ENCODE data around the gene RGS19. TPM values are rescaled to one million over a fixed set of nuclear protein-coding genes. Genes with fewer than 3 reads are reported as not detected.

RGS19 gene
- total and polyA plus RNA-seq, 5 donors: 5.8 to 9.1 (median 8.0) TPM

GRCh38 chr20:64100946-64101688 is 21.8 kb upstream of the RGS19 start:
- 88% methylated on average over 9 of the region's 9 CpGs for WGBS

GRCh38 chr20:64100566-64100888 is 21.2 kb upstream of the RGS19 start:
- H3K9me3 ChIP-seq (ENCODE audit: control insufficient read depth, low read length): no peaks in the 10 kb centered on the region
- WGBS: 76% methylated on average over 4 of the region's 4 CpGs
- no peak overlapping the region for H3K27ac ChIP-seq (ENCODE audit: low read length)
- ATAC-seq: no peak
- no peaks in the 10 kb centered on the region for H3K27me3 ChIP-seq (ENCODE audit: control insufficient read depth, insufficient read depth)
- intact Hi-C loops (cut with DNase I): no loop called here
- H3K4me1 ChIP-seq (ENCODE audit: control insufficient read depth, insufficient read depth, low read length): no peaks in the 10 kb centered on the region
- H3K4me3 ChIP-seq (ENCODE audit: low read length): no peak overlapping the region
- DNase-seq: peak in 1 of 3 donors; percentile 12

More at GRCh38 chr20:64100946-64101688, 21.8 kb upstream of the RGS19 start:
- Histone ChIP-seq H3K4me3 (ENCODE audit: low read length) (no peak overlapping the region), H3K4me1 (ENCODE audit: control insufficient read depth, insufficient read depth, low read length) (no peaks in the 10 kb centered on the region), H3K27ac (ENCODE audit: low read length) (no peak overlapping the region), H3K9me3 (ENCODE audit: control insufficient read depth, low read length) (no peaks in the 10 kb centered on the region), H3K27me3 (ENCODE audit: control insufficient read depth, insufficient read depth) (no peaks in the 10 kb centered on the region)
- intact Hi-C loops (cut with DNase I): no loop called here
- ATAC-seq: no peak
- DNase-seq: peak in 2 of 3 donors; percentile 22 to 36

- 83% methylated on average over 14 of the region's 14 CpGs for WGBS
- Histone ChIP-seq H3K27ac (ENCODE audit: low read length) (no peak overlapping the region), H3K27me3 (ENCODE audit: control insufficient read depth, insufficient read depth) (no peaks in the 10 kb centered on the region), H3K9me3 (ENCODE audit: control insufficient read depth, low read length) (no peaks in the 10 kb centered on the region), H3K4me1 (ENCODE audit: control insufficient read depth, insufficient read depth, low read length) (no peaks in the 10 kb centered on the region), H3K4me3 (ENCODE audit: low read length) (no peak overlapping the region)
- DNase-seq (peak; percentile 5 to 42 (median 19)), ATAC-seq (no peak)
- intact Hi-C loops (cut with DNase I): no loop called here
These were observed 20.7 kb upstream of the RGS19 start for GRCh38 chr20:64099880-64100565.

GRCh38 chr20:64099086-64099786 is 19.9 kb upstream of the RGS19 start:
- Histone ChIP-seq H3K4me1 (ENCODE audit: control insufficient read depth, insufficient read depth, low read length) (no peaks in the 10 kb centered on the region), H3K27ac (ENCODE audit: low read length) (no peak overlapping the region), H3K9me3 (ENCODE audit: control insufficient read depth, low read length) (no peaks in the 10 kb centered on the region), H3K4me3 (ENCODE audit: low read length) (no peak overlapping the region), H3K27me3 (ENCODE audit: control insufficient read depth, insufficient read depth) (no peaks in the 10 kb centered on the region)
- DNase-seq: peak in 2 of 3 donors; percentile 22 to 31
- 90% methylated on average over 21 of the region's 21 CpGs for WGBS
- intact Hi-C loops (cut with DNase I): no loop called here
- ATAC-seq: no peak

- intact Hi-C loops (cut with DNase I): no loop called here
- Histone ChIP-seq H3K4me1 (ENCODE audit: control insufficient read depth, insufficient read depth, low read length) (no peaks in the 10 kb centered on the region), H3K27ac (ENCODE audit: low read length) (no peak overlapping the region), H3K9me3 (ENCODE audit: control insufficient read depth, low read length) (no peaks in the 10 kb centered on the region), H3K4me3 (ENCODE audit: low read length) (no peak overlapping the region), H3K27me3 (ENCODE audit: control insufficient read depth, insufficient read depth) (no peaks in the 10 kb centered on the region)
- ATAC-seq (no peak), DNase-seq (peak in 1 of 3 donors; percentile 37)
- 96% methylated on average over 28 of the region's 28 CpGs for WGBS
These were observed 19.2 kb upstream of the RGS19 start for GRCh38 chr20:64098471-64099013.

- no peaks in the 10 kb centered on the region for H3K9me3 ChIP-seq (ENCODE audit: control insufficient read depth, low read length)
- intact Hi-C loops (cut with DNase I): no loop called here
- DNase-seq (no peak), ATAC-seq (no peak)
- H3K27ac ChIP-seq (ENCODE audit: low read length): no peak overlapping the region
- WGBS: 86% methylated on average over 6 of the region's 6 CpGs
- H3K27me3 ChIP-seq (ENCODE audit: control insufficient read depth, insufficient read depth): no peaks in the 10 kb centered on the region
- no peaks in the 10 kb centered on the region for H3K4me1 ChIP-seq (ENCODE audit: control insufficient read depth, insufficient read depth, low read length)
- no peak overlapping the region for H3K4me3 ChIP-seq (ENCODE audit: low read length)
These were observed 17.2 kb upstream of the RGS19 start for GRCh38 chr20:64096535-64096934.

GRCh38 chr20:64095927-64096326 is 16.6 kb upstream of the RGS19 start:
- intact Hi-C loops (cut with DNase I): no loop called here
- no peak for ATAC-seq
- H3K27me3 ChIP-seq (ENCODE audit: control insufficient read depth, insufficient read depth): no peaks in the 10 kb centered on the region
- H3K9me3 ChIP-seq (ENCODE audit: control insufficient read depth, low read length): no peaks in the 10 kb centered on the region
- no peak for DNase-seq
- no peak overlapping the region for H3K4me3 ChIP-seq (ENCODE audit: low read length)
- WGBS: 91% methylated on average over 11 of the region's 11 CpGs
- H3K4me1 ChIP-seq (ENCODE audit: control insufficient read depth, insufficient read depth, low read length): no peaks in the 10 kb centered on the region
- no peak overlapping the region for H3K27ac ChIP-seq (ENCODE audit: low read length)

GRCh38 chr20:64095455-64095854 is 16.1 kb upstream of the RGS19 start:
- DNase-seq (no peak), ATAC-seq (no peak)
- H3K27ac ChIP-seq (ENCODE audit: low read length): no peak overlapping the region
- no peaks in the 10 kb centered on the region for H3K9me3 ChIP-seq (ENCODE audit: control insufficient read depth, low read length)
- H3K4me1 ChIP-seq (ENCODE audit: control insufficient read depth, insufficient read depth, low read length): no peaks in the 10 kb centered on the region
- H3K27me3 ChIP-seq (ENCODE audit: control insufficient read depth, insufficient read depth): no peaks in the 10 kb centered on the region
- intact Hi-C loops (cut with DNase I): no loop called here
- WGBS: 89% methylated on average over 4 of the region's 4 CpGs
- H3K4me3 ChIP-seq (ENCODE audit: low read length): no peak overlapping the region

GRCh38 chr20:64093013-64093503 is 13.7 kb upstream of the RGS19 start:
- H3K27me3 ChIP-seq (ENCODE audit: control insufficient read depth, insufficient read depth): no peaks in the 10 kb centered on the region
- ATAC-seq: no peak
- intact Hi-C loops (cut with DNase I): no loop called here
- H3K4me3 ChIP-seq (ENCODE audit: low read length): no peak overlapping the region
- H3K9me3 ChIP-seq (ENCODE audit: control insufficient read depth, low read length): no peaks in the 10 kb centered on the region
- H3K27ac ChIP-seq (ENCODE audit: low read length): no peak overlapping the region
- H3K4me1 ChIP-seq (ENCODE audit: control insufficient read depth, insufficient read depth, low read length): no peaks in the 10 kb centered on the region
- WGBS: 46% methylated on average over 9 of the region's 9 CpGs
- no peak for DNase-seq

GRCh38 chr20:64092258-64093012 is 13.1 kb upstream of the RGS19 start:
- WGBS: 54% methylated on average over 27 of the region's 27 CpGs
- H3K27me3 ChIP-seq (ENCODE audit: control insufficient read depth, insufficient read depth): no peaks in the 10 kb centered on the region
- H3K27ac ChIP-seq (ENCODE audit: low read length): no peak overlapping the region
- no peak for DNase-seq
- no peak for ATAC-seq
- H3K4me1 ChIP-seq (ENCODE audit: control insufficient read depth, insufficient read depth, low read length): no peaks in the 10 kb centered on the region
- no peak overlapping the region for H3K4me3 ChIP-seq (ENCODE audit: low read length)
- no peaks in the 10 kb centered on the region for H3K9me3 ChIP-seq (ENCODE audit: control insufficient read depth, low read length)
- intact Hi-C loops (cut with DNase I): no loop called here

Data from right cardiac atrium (tissue), 5 donors.